HEK293T (cell line): ENCODE measurements around the gene ZKSCAN8.

Source experiments
- ARNT ChIP-seq: fragments of 450-650 bp; IDR thresholded peaks from 2 replicates; pipeline ENCODE4 v1.6.1; 2017; ENCODE audit warnings: mild to moderate bottlenecking
- BHLHE40 ChIP-seq: fragments of 450-650 bp; IDR thresholded peaks from 2 replicates; pipeline ENCODE4 v1.6.1; 2016; ENCODE audit warnings: mild to moderate bottlenecking, moderate library complexity, borderline replicate concordance
- CTBP1 ChIP-seq: fragments of 450-650 bp; IDR thresholded peaks from 2 replicates; pipeline ENCODE4 v1.6.1; 2016; ENCODE audit warnings: borderline replicate concordance
- FOXK2 ChIP-seq: fragments of 450-650 bp; IDR thresholded peaks from 2 replicates; pipeline ENCODE4 v1.6.1; 2016; ENCODE audit warnings: mild to moderate bottlenecking
- HDGF ChIP-seq: fragments of 450-650 bp; IDR thresholded peaks from 2 replicates; pipeline ENCODE4 v1.6.1; 2017; ENCODE audit warnings: antibody characterized with exemption, borderline replicate concordance
- NFRKB ChIP-seq: fragments of 450-650 bp; IDR thresholded peaks from 2 replicates; pipeline ENCODE4 v1.6.1; 2016; ENCODE audit warnings: mild to moderate bottlenecking, moderate library complexity
- ZNF384 ChIP-seq: fragments of 450-650 bp; IDR thresholded peaks from 2 replicates; pipeline ENCODE4 v1.6.1; 2016

DNA sequence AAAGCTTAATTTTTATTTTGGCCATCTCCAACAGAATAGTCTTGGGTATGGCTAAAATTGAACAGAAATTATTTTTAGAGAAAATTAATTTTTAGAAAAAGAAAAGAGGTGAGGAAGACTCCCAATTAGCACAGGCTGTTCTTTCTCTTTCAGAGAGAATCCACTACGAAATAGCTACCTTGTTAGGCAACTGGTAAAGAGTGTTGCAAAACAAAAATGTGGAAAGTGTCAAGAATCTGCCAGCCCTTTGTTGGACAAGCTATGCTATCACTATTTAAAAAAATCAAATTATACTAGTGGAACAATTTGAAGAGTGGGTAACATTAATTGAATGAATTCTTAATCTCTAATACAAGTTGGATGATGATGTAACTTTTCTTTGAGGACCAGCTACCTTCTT is 64.2 kb downstream of the ZKSCAN8 start:
- TF ChIP-seq ZNF384: no peak
- no peak for TF ChIP-seq NFRKB
- TF ChIP-seq FOXK2: no peak
- no peak for TF ChIP-seq BHLHE40
- TF ChIP-seq CTBP1: no peak
- no peak for TF ChIP-seq ARNT
- TF ChIP-seq HDGF: no peak
